HG03354 (cell line): ENCODE results near the gene POLR1D.

ENCODE experiments used
- ATAC-seq: cut with Tn5 transposase; IDR thresholded peaks from one replicate; pipeline ENCODE4 v1.9.1; 2021; ENCODE audit warnings: mild to moderate bottlenecking; ENCODE audit not compliant: unreplicated experiment, poor library complexity, severe bottlenecking

The POLR1D gene

GRCh38 chr13:27621366-27622101 is at the start of gene POLR1D:
Gene POLR1D (plus strand): TSS chr13:27621892. CDS start chr13:27621984, 92 bp downstream.
- peak; percentile 62 for ATAC-seq

- no peak for ATAC-seq
Measured at GRCh38 chr13:27572234-27572901, 49.3 kb upstream of the POLR1D start.

- no peak for ATAC-seq
Measured at GRCh38 chr13:27573265-27573664, 48.4 kb upstream of the POLR1D start.

- no peak for ATAC-seq
Measured at GRCh38 chr13:27574661-27575060, 47.0 kb upstream of the POLR1D start.

GRCh38 chr13:27578121-27579030 is 43.3 kb upstream of the POLR1D start:
- no peak for ATAC-seq

GRCh38 chr13:27583645-27584044 is 38.0 kb upstream of the POLR1D start:
- ATAC-seq, result no peak

- ATAC-seq, result no peak
Measured at GRCh38 chr13:27587095-27587746, 34.5 kb upstream of the POLR1D start.

GRCh38 chr13:27588405-27588804 is 33.3 kb upstream of the POLR1D start:
- ATAC-seq, result no peak

GRCh38 chr13:27592865-27593264 is 28.8 kb upstream of the POLR1D start:
- ATAC-seq, result peak; percentile 25

- ATAC-seq, result peak; percentile 70
Measured at GRCh38 chr13:27593267-27593666, 28.4 kb upstream of the POLR1D start.

- ATAC-seq, result peak; percentile 46
Measured at GRCh38 chr13:27595055-27595811, 26.5 kb upstream of the POLR1D start.

- no peak for ATAC-seq
Measured at GRCh38 chr13:27599096-27599495, 22.6 kb upstream of the POLR1D start.

GRCh38 chr13:27599845-27600553 is 21.7 kb upstream of the POLR1D start:
- no peak for ATAC-seq

GRCh38 chr13:27600711-27601110 is 21.0 kb upstream of the POLR1D start:
- no peak for ATAC-seq

GRCh38 chr13:27601208-27601607 is 20.5 kb upstream of the POLR1D start:
- no peak for ATAC-seq

- no peak for ATAC-seq
Measured at GRCh38 chr13:27601803-27602202, 19.9 kb upstream of the POLR1D start.

GRCh38 chr13:27605099-27605498 is 16.6 kb upstream of the POLR1D start:
- no peak for ATAC-seq

GRCh38 chr13:27605610-27606200 is 16.0 kb upstream of the POLR1D start:
- no peak for ATAC-seq
